OCI-LY3 (cell line): ENCODE measurements around the gene RTN4RL1.

Experiments used
- CTCF ChIP-seq: fragments of 200-600, 300-600 bp; sonication (generic); IDR thresholded peaks from 2 replicates; pipeline ENCODE4 v1.5.1; 2014; ENCODE audit warnings: antibody characterized with exemption, low read length, low read depth
- EZH2phosphoT487 ChIP-seq: fragments of 200-600 bp; shearing (Covaris generic); IDR thresholded peaks from 2 replicates; pipeline ENCODE4 v1.6.1; 2018; ENCODE audit warnings: antibody characterized with exemption, mixed run types, low read depth

- peak; percentile 52 for TF ChIP-seq CTCF
- no peak for TF ChIP-seq EZH2phosphoT487
Measured at GRCh38 chr17:2064980-2065785, 40.0 kb upstream of the RTN4RL1 start.
